A375 (cell line): ENCODE results near the gene ZNF608. TPM values are rescaled to one million over a fixed set of nuclear protein-coding genes. Genes with fewer than 3 reads are reported as not detected.

Source experiments
- total RNA-seq: library from RNA; depleted of rRNA; stranded (reverse); fragments of >200 nt; shearing (Covaris generic); gene quantifications from 2 replicates; pipeline ENCODE4 v1.2.3, GENCODE V29; 2014; rRNA removed

The ZNF608 gene
- 18.5 and 23.3 TPM in 2 replicates for total RNA-seq

GRCh38 chr5:124745928-124746915, at the start of gene ZNF608:
Gene ZNF608, minus strand, starts transcription at chr5:124746639. Its CDS starts 1,650 bp downstream, at chr5:124744989.

